HFFc6 (cell line): ENCODE measurements around the gene NUP98. TPM values are rescaled to one million over a fixed set of nuclear protein-coding genes. Genes with fewer than 3 reads are reported as not detected.

Experiments
- DNase-seq: peaks from one replicate; pipeline ENCODE4 v3.0.0-alpha.2; 2018
- H3K27ac Mint-ChIP-seq: 2 replicates; pipeline ENCODE4 v1.8.0; 2020; ENCODE audit warnings: mild to moderate bottlenecking, mixed read lengths
- H3K27me3 Mint-ChIP-seq: 2 replicates; pipeline ENCODE4 v1.8.0; 2021; ENCODE audit warnings: mild to moderate bottlenecking, moderate library complexity, mixed read lengths; ENCODE audit not compliant: insufficient read depth
- H3K36me3 Mint-ChIP-seq: 2 replicates; pipeline ENCODE4 v1.8.0; 2021; ENCODE audit warnings: low read depth, mixed read lengths
- H3K4me1 Mint-ChIP-seq: 2 replicates; pipeline ENCODE4 v1.8.0; 2020; ENCODE audit warnings: low read depth, mixed read lengths
- H3K4me3 Mint-ChIP-seq: 2 replicates; pipeline ENCODE4 v1.8.0; 2020; ENCODE audit warnings: mild to moderate bottlenecking, moderate library complexity, mixed read lengths
- H3K9me3 Mint-ChIP-seq: 2 replicates; pipeline ENCODE4 v1.8.0; 2020; ENCODE audit warnings: mild to moderate bottlenecking, mixed read lengths
- CTCF ChIP-seq: fragments of 200-600 bp; sonication (generic); IDR thresholded peaks from 2 replicates; pipeline ENCODE4 v1.5.0; 2021; ENCODE audit warnings: antibody characterized with exemption, mild to moderate bottlenecking
- total RNA-seq, 6 experiments: library from RNA; stranded (reverse); fragmentation: NEBNext Ultra II Directional; extraction: Animal tissue kit (Norgen Biotek cat#: 25700); gene quantifications; 2 replicates in 1 of 6; 3 replicates in 5 of 6; pipeline ENCODE4 v1.2.3, GENCODE V29; 2021

NUP98 gene
- total RNA-seq, 6 experiments from 2014 or later: 81.4 to 96.7 (median 85.6) TPM

DNA sequence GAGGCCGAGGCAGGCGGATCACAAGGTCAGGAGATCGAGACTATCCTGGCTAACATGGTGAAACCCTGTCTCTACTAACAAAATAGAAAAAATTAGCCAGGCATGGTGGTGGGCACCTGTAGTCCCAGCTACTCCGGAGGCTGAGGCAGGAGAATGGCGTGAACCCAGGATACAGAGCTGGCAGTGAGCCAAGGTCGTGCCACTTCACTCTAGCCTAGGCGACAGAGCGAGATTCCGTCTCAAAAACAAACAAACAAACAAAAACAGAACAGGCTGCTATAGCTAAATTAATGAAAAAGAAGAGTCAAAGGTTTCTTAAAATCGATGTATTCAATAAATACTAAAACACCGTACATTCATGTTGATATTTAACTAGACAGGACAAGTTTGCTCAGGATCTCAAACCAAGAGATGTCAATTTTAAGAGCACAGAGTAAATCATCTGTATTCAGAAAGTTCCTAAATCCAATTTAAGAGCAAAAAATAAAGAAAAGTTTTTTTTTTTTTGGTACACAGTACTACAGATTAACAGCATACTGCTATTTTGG lies 59.9 kb downstream of the NUP98 start:
- Mint-ChIP-seq H3K9me3 (no peaks in the 10 kb centered on the region), H3K27me3 (no peaks in the 10 kb centered on the region), H3K4me1 (0 out of 2 replicates have a peak, but pooled peaks cover 6% of the 10 kb centered on the region), H3K27ac (no peak overlapping the region), H3K4me3 (no peak overlapping the region), H3K36me3 (peaks cover 55% of the 10 kb centered on the region)
- no peak for TF ChIP-seq CTCF
- DNase-seq: no peak

GRCh38 chr11:3736816-3737215 lies 60.5 kb downstream of the NUP98 start:
- TF ChIP-seq CTCF: no peak
- DNase-seq: no peak
- H3K36me3 Mint-ChIP-seq: peaks cover 54% of the 10 kb centered on the region
- H3K27me3 Mint-ChIP-seq: no peaks in the 10 kb centered on the region
- H3K4me1 Mint-ChIP-seq: 0 out of 2 replicates have a peak, but pooled peaks cover 6% of the 10 kb centered on the region
- no peaks in the 10 kb centered on the region for H3K9me3 Mint-ChIP-seq
- no peak overlapping the region for H3K4me3 Mint-ChIP-seq
- H3K27ac Mint-ChIP-seq: no peak overlapping the region

DNA sequence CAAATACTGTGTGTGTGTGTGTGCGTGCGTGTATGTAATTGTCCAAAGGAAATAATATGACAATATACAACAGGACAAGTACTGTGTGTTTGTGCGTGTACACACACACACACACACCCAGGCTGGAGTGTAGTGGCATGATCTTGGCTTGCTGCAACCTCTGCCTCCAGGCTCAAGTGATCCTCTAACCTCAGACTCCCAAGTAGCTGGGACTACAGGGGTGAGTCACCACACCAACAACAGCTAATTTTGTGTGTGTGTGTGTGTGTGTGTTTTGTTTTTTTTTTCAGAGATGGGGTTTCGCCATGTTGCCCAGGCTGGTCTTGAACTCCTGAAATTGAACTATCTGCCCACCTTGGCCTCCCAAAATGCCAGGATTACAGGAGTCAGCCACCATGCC lies 61.5 kb downstream of the NUP98 start:
- no peak for TF ChIP-seq CTCF
- DNase-seq: no peak
- H3K27ac Mint-ChIP-seq: no peak overlapping the region

GRCh38 chr11:3732671-3733436 lies 64.5 kb downstream of the NUP98 start:
- Mint-ChIP-seq H3K27ac (peak overlapping the region; percentile 56; the same call in 1 of the 2 replicates), H3K9me3 (no peaks in the 10 kb centered on the region), H3K27me3 (no peaks in the 10 kb centered on the region), H3K4me3 (no peak overlapping the region), H3K36me3 (peaks cover 60% of the 10 kb centered on the region), H3K4me1 (peaks cover 7% of the 10 kb centered on the region)
- DNase-seq: no peak
- no peak for TF ChIP-seq CTCF

More for the DNA sequence above, 61.5 kb downstream of the NUP98 start:
- Mint-ChIP-seq H3K27me3 (no peaks in the 10 kb centered on the region), H3K36me3 (peaks cover 55% of the 10 kb centered on the region), H3K4me3 (no peak overlapping the region), H3K9me3 (no peaks in the 10 kb centered on the region), H3K4me1 (0 out of 2 replicates have a peak, but pooled peaks cover 6% of the 10 kb centered on the region)

GRCh38 chr11:3723014-3723708 lies 74.2 kb downstream of the NUP98 start:
- H3K27ac Mint-ChIP-seq: peak overlapping the region; percentile 92
- no peaks in the 10 kb centered on the region; the same call in 1 of the 2 replicates for H3K27me3 Mint-ChIP-seq
- no peaks in the 10 kb centered on the region for H3K9me3 Mint-ChIP-seq
- H3K4me3 Mint-ChIP-seq: peak overlapping the region; percentile 66
- TF ChIP-seq CTCF: no peak
- peaks cover 34% of the 10 kb centered on the region for H3K4me1 Mint-ChIP-seq
- H3K36me3 Mint-ChIP-seq: peaks cover 56% of the 10 kb centered on the region
- peak; percentile 98 for DNase-seq
